ENCODE results near the gene C1orf167. TPM values are rescaled to one million over a fixed set of nuclear protein-coding genes. Genes with fewer than 3 reads are reported as not detected.

Gene C1orf167
- total and polyA plus RNA-seq, 10 donors: 0.74 to 4.8 (median 0.88) TPM; not detected in 1

- TF ChIP-seq, protein P1, sequence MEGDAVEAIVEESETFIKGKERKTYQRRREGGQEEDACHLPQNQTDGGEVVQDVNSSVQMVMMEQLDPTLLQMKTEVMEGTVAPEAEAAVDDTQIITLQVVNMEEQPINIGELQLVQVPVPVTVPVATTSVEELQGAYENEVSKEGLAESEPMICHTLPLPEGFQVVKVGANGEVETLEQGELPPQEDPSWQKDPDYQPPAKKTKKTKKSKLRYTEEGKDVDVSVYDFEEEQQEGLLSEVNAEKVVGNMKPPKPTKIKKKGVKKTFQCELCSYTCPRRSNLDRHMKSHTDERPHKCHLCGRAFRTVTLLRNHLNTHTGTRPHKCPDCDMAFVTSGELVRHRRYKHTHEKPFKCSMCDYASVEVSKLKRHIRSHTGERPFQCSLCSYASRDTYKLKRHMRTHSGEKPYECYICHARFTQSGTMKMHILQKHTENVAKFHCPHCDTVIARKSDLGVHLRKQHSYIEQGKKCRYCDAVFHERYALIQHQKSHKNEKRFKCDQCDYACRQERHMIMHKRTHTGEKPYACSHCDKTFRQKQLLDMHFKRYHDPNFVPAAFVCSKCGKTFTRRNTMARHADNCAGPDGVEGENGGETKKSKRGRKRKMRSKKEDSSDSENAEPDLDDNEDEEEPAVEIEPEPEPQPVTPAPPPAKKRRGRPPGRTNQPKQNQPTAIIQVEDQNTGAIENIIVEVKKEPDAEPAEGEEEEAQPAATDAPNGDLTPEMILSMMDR (IDR thresholded peaks at IDR 0.05 in 8 of 11, conservative IDR thresholded peaks at IDR 0.05 in 3 of 11): no peak
- TF ChIP-seq POLR2A (IDR thresholded peaks at IDR 0.05) (no peak), POLR2AphosphoS5 (IDR thresholded peaks at IDR 0.05) (no peak)
These were observed 51.0 kb downstream of the C1orf167 start for GRCh38 chr1:11813021-11813420.

GRCh38 chr1:11817192-11817591, 55.2 kb downstream of the C1orf167 start:
- Histone ChIP-seq H3K4me3 (no peak overlapping the region), H3K9me3 (no peaks in the 10 kb centered on the region), H3K27ac (no peak overlapping the region), H3K4me1 (peaks cover 0 to 40% (median 22%) of the 10 kb centered on the region in 6 donors), H3K36me3 (peaks cover 0 to 84% (median 61%) of the 10 kb centered on the region in 6 donors), H3K27me3 (replicated peaks in 1 of 7) (no peaks in the 10 kb centered on the region)
- no peak for DNase-seq
- TF ChIP-seq POLR2AphosphoS5 (IDR thresholded peaks at IDR 0.05): no peak
- TF ChIP-seq POLR2A (IDR thresholded peaks at IDR 0.05): no peak
- TF ChIP-seq, protein P1 (IDR thresholded peaks at IDR 0.05 in 8 of 11, conservative IDR thresholded peaks at IDR 0.05 in 3 of 11): no peak
- intact Hi-C loops (cut with DNase I; ENCODE audit: low total_unique reads): no loop called here
- 95 to 98% (median 96%) methylated on average over 12 of the region's 12 CpGs for WGBS, 5 donors

More at GRCh38 chr1:11813021-11813420, 51.0 kb downstream of the C1orf167 start:
- H3K9me3 ChIP-seq: no peaks in the 10 kb centered on the region
- no peaks in the 10 kb centered on the region for H3K27me3 ChIP-seq (replicated peaks in 1 of 7)
- WGBS, 5 donors: 62 to 85% (median 77%) methylated on average over 5 of the region's 5 CpGs
- H3K27ac ChIP-seq: peak overlapping the region in 1 of 8 donors; percentile 85
- H3K36me3 ChIP-seq: peaks cover 0 to 78% (median 43%) of the 10 kb centered on the region in 6 donors
- DNase-seq: no peak
- no peak overlapping the region for H3K4me3 ChIP-seq
- intact Hi-C loops (cut with DNase I; ENCODE audit: low total_unique reads): no loop called here
- peaks cover 0 to 74% (median 37%) of the 10 kb centered on the region in 6 donors for H3K4me1 ChIP-seq

DNA sequence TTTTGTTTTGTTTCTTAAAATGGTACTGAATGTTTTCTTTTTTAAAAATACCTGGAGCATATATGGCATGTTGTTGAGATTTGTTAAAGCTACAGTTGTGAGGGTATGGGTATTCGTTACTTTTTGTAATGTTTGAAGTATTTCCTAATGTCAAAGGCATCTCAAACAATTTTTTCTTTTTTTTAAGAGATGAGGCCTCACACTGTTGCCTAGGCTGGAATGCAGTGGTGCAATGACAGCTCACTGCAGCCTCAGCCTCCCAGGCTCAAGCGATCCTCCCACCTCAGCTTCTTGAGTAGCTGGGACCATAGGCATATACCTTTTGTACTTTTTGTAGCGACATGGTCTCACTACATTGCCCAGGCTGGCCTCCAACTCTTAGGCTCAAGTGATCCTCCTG, 60.1 kb downstream of the C1orf167 start:
- Histone ChIP-seq H3K9me3 (no peaks in the 10 kb centered on the region), H3K4me1 (no peaks in the 10 kb centered on the region), H3K36me3 (peaks cover 4 to 100% (median 92%) of the 10 kb centered on the region in 6 donors), H3K27me3 (replicated peaks in 1 of 7) (no peaks in the 10 kb centered on the region), H3K4me3 (no peak overlapping the region), H3K27ac (no peak overlapping the region)
- intact Hi-C loops (cut with DNase I; ENCODE audit: low total_unique reads): no loop called here
- no peak for DNase-seq
- TF ChIP-seq POLR2AphosphoS5 (IDR thresholded peaks at IDR 0.05): no peak
- no peak for TF ChIP-seq POLR2A (IDR thresholded peaks at IDR 0.05)
- TF ChIP-seq, protein P1 (IDR thresholded peaks at IDR 0.05 in 8 of 11, conservative IDR thresholded peaks at IDR 0.05 in 3 of 11): no peak
- 91 to 98% (median 94%) methylated on average over 3 of the region's 3 CpGs for WGBS, 5 donors

- DNase-seq: no peak
- intact Hi-C loops (cut with DNase I; ENCODE audit: low total_unique reads): no loop called here
- WGBS, 5 donors: 88 to 97% (median 94%) methylated on average over 17 of the region's 17 CpGs
- no peak overlapping the region for H3K27ac ChIP-seq
- H3K36me3 ChIP-seq: peaks cover 4 to 100% (median 91%) of the 10 kb centered on the region in 6 donors
- no peak overlapping the region for H3K4me3 ChIP-seq
- no peaks in the 10 kb centered on the region for H3K27me3 ChIP-seq (replicated peaks in 1 of 7)
- TF ChIP-seq, protein P1 (IDR thresholded peaks at IDR 0.05 in 8 of 11, conservative IDR thresholded peaks at IDR 0.05 in 3 of 11): no peak
- no peak for TF ChIP-seq POLR2A (IDR thresholded peaks at IDR 0.05)
- no peaks in the 10 kb centered on the region for H3K9me3 ChIP-seq
- no peaks in the 10 kb centered on the region for H3K4me1 ChIP-seq
These were observed 61.6 kb downstream of the C1orf167 start for GRCh38 chr1:11823366-11824137.
